Amygdala (tissue), 56 donors: ENCODE measurements around the gene U2AF1L4.

ENCODE experiments used
- DNase-seq, 56 donors: peaks; one replicate each; lab custom pipeline; 2025; lab: John Stamatoyannopoulos, UW

The U2AF1L4 gene, protein sequence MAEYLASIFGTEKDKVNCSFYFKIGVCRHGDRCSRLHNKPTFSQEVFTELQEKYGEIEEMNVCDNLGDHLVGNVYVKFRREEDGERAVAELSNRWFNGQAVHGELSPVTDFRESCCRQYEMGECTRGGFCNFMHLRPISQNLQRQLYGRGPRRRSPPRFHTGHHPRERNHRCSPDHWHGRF

GRCh38 chr19:35745328-35746086, at the start of gene U2AF1L4, which contains the start of gene PSENEN:
U2AF1L4 (minus strand) TSS chr19:35745418; CDS start chr19:35745391, 27 bp downstream.
PSENEN (plus strand) TSS chr19:35745651; CDS start chr19:35745931, 280 bp downstream.
- DNase-seq, result peak; percentile 62 to 99 (median 96)

GRCh38 chr19:35793381-35794165, 48.4 kb upstream of the U2AF1L4 start:
- no peak for DNase-seq

DNA sequence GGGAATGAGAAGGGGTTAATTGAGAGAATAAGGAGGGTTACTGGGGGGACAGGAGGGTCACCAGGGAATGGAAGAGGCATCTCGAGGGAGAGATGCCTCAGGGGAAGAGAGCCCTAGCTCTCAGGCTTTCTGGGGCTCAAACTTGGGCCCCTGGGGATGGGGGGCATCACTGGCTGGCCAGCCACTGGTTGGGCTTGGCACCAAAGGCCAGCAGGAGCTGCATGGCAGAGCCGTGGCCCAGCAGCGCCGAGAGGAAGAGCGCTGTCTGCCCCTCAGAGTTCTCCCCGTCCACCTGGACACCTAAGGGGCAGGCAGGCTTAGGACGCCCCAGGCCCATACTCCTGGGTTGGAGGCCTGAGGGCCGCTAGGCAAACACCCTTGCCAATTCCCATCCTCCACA, 47.7 kb upstream of the U2AF1L4 start:
- no peak for DNase-seq

DNA sequence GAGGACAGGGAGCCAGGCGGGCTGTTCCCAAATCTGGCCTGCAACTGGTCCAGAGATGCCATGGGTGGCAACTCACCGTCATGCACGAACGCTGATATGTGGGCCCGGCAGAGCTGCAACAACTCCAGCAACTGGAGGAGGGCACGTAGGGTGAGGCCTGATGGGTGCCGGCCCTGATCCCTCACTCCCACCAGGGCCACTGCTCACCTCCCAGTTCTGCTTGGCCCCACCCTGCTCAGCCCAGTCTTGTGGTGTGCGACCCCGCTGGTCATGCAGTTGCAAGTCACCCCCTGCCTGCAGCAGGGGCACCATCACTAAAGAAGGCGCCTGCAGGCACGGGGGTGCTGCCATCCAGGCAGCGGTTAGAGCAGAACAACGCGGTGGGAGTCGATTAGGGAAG, 47.1 kb upstream of the U2AF1L4 start:
- no peak for DNase-seq

- DNase-seq, result no peak
Observed at GRCh38 chr19:35791814-35792279, 46.6 kb upstream of the U2AF1L4 start.

DNA sequence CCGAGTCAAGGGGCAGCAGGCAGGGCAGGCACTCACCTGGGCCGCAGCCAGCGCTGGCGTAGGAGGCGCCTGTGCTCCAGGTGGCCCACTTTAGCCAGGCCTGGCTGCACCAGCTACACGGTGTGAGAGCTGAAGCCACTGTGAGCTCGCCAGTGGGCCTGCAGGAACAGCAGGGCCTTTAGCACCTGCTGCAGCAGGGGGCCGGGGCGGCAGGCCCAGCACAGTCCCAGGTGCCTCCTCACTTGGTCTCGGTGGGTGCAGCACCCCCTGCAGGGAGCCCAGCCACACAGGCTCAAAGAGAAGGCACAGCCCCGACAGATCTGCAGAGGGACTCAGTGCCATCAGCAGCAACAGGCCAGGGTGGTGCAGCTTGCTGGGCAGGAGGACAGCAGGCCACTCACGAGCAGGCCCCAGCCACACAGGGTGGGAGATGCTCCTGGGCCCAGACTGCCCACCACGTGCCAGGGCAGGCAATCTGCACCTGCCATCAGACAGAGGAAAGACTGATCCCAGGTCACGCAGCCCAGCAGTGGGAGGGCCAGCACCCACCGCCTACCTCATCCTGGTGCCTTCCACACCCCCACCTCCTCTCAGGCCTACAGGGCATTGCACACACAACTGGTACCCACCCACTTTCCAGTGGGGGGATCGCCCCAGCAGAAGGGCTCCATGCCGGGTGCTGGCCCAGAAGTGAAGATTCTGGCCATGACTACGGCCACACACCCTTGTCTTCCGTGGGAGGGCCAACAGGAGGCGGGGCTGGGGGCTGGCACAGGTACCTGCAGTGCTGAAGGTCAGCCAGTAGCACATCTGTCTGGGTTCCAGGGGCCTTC, 46.0 kb upstream of the U2AF1L4 start:
- DNase-seq, result no peak

- DNase-seq, result no peak
Observed at GRCh38 chr19:35789978-35790944, 45.0 kb upstream of the U2AF1L4 start.

GRCh38 chr19:35789195-35789977, 44.2 kb upstream of the U2AF1L4 start:
- no peak for DNase-seq

DNA sequence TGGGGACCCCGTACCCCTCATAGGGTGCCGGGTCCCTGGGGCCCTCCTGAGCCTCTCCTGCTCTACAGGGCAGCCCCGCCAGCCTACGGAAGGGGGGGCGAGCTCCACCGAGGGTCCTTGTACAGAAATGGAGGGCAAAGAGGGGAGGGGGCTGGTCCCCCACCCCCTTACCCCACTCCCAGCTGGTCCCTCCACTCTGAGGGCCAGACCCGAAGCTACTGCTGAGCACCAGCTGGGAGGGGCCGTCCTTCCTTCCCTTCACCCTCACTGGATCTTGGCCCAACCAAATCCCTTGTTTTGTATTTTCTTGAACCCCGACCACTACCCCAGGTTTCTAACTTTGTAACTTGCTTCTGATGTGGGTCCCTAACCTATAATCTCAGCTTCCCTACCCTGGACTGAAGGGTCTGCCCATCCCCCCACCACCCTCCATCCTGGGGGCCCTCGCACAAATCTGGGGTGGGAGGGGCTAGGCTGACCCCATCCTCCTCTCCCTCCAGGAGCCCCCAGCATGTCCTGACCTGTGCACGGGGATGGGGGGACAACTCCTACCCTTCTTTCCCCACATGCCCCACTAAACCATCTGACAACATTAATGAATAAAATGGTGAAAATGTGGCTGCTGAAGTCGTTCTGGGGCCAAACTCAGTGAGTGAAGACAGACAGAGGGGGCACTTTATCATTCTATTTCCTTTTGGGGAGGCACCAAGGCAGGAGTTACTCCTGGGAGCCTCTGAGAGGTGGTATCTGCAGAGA, 43.2 kb upstream of the U2AF1L4 start:
- no peak for DNase-seq

DNA sequence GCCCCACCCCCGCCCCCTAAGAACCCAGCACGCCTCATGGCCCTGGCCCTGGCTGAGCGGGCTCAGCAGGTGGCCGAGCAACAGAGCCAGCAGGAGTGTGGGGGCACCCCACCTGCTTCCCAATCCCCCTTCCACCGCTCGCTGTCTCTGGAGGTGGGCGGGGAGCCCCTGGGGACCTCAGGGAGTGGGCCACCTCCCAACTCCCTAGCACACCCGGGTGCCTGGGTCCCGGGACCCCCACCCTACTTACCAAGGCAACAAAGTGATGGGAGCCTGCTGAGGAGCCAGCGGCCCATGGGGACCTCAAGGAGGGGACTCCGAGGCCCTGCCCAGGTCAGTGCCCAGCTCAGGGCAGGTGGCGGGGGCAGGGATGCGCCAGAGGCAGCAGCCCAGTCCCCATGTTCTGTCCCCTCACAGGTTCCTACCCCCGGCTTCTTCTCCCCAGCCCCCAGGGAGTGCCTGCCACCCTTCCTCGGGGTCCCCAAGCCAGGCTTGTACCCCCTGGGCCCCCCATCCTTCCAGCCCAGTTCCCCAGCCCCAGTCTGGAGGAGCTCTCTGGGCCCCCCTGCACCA, 42.1 kb upstream of the U2AF1L4 start:
- DNase-seq, result no peak

DNA sequence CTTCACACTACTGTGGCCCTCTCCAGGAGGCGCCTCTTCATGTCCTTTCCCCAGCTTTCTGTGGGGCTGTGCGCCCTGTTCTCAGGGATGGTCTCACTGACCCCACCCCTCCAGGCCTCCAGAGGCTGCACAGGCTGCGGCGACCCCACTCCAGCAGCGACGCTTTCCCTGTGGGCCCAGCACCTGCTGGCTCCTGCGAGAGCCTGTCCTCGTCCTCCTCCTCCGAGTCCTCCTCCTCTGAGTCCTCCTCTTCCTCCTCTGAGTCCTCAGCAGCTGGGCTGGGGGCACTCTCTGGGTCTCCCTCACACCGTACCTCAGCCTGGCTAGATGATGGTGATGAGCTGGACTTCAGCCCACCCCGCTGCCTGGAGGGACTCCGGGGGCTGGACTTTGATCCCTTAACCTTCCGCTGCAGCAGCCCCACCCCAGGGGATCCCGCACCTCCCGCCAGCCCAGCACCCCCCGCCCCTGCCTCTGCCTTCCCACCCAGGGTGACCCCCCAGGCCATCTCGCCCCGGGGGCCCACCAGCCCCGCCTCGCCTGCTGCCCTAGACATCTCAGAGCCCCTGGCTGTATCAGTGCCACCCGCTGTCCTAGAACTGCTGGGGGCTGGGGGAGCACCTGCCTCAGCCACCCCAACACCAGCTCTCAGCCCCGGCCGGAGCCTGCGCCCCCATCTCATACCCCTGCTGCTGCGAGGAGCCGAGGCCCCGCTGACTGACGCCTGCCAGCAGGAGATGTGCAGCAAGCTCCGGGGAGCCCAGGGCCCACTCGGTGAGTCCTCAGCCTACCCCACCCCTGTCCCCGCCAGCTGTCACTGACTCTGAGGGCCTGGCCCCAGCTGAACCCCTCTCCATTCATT, 41.3 kb upstream of the U2AF1L4 start:
- no peak for DNase-seq

DNA sequence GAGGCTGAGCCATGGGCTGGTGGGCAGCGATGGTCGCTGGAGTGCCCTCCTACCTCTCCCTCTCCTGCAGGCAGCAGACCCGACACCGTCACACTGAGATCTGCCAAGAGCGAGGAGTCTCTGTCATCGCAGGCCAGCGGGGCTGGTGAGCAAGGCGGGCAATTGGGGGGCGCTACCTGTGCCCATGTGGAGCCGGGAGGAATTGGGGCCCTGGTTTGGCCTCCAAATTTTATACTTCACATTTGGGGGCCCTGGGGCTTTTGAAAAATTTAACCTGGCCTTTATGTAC, 40.1 kb upstream of the U2AF1L4 start:
- no peak for DNase-seq

- no peak for DNase-seq
Observed at GRCh38 chr19:35784503-35785338, 39.5 kb upstream of the U2AF1L4 start.

- no peak for DNase-seq
Observed at GRCh38 chr19:35783469-35784434, 38.5 kb upstream of the U2AF1L4 start.
